OCI-LY3 (cell line): ENCODE results near the gene DYRK2.

Source experiments
- H2AFZ ChIP-seq: fragments of 200-600, 300-600 bp; shearing (Covaris generic); 2 replicates; pipeline ENCODE4 v1.6.0; 2014; ENCODE audit warnings: antibody characterized with exemption, low read depth, low read length
- H3K27ac ChIP-seq: fragments of 200-600, 300-600 bp; sonication (generic); 2 replicates; pipeline ENCODE4 v1.5.1; 2014; ENCODE audit warnings: mild to moderate bottlenecking, low read length, moderate library complexity, mixed read lengths
- H3K27me3 ChIP-seq: fragments of 200-600, 300-600 bp; sonication (generic); 2 replicates; pipeline ENCODE4 v1.6.1; 2014; ENCODE audit warnings: low read depth, low read length, mixed read lengths
- H3K36me3 ChIP-seq: fragments of 200-600, 300-600 bp; sonication (generic); replicated peaks from 2 replicates; pipeline ENCODE3; 2014; ENCODE audit warnings: low read depth, low read length, mixed read lengths
- H3K4me1 ChIP-seq: fragments of 300-600, 200-600 bp; sonication (generic); 2 replicates; pipeline ENCODE4 v1.6.1; 2014; ENCODE audit warnings: low read length, mixed read lengths
- H3K4me2 ChIP-seq: fragments of 200-600, 300-600 bp; sonication (generic); 2 replicates; pipeline ENCODE4 v1.6.1; 2014; ENCODE audit warnings: low read length, mixed read lengths
- H3K4me3 ChIP-seq: fragments of 300-600, 200-600 bp; sonication (generic); 2 replicates; pipeline ENCODE4 v1.5.1; 2014; ENCODE audit warnings: antibody characterized with exemption, mild to moderate bottlenecking, low read length, moderate library complexity
- H3K79me2 ChIP-seq: fragments of 300-600, 200-600 bp; shearing (Covaris generic); 2 replicates; pipeline ENCODE4 v1.6.1; 2014; ENCODE audit warnings: mild to moderate bottlenecking, low read length, mixed read lengths
- H3K9ac ChIP-seq: fragments of 300-600, 200-600 bp; shearing (Covaris generic); 2 replicates; pipeline ENCODE4 v1.6.0; 2014; ENCODE audit warnings: mild to moderate bottlenecking, low read length, moderate library complexity
- H3K9me3 ChIP-seq: fragments of 200-600, 300-600 bp; shearing (Covaris generic); 2 replicates; pipeline ENCODE4 v1.6.1; 2014; ENCODE audit warnings: low read length, mixed read lengths; ENCODE audit not compliant: insufficient read depth
- H4K20me1 ChIP-seq: fragments of 200-600, 300-600 bp; sonication (generic); 2 replicates; pipeline ENCODE4 v1.6.1; 2016; ENCODE audit warnings: low read length, mixed read lengths; ENCODE audit not compliant: insufficient read depth
- EZH2phosphoT487 ChIP-seq: fragments of 200-600 bp; shearing (Covaris generic); IDR thresholded peaks from 2 replicates; pipeline ENCODE4 v1.6.1; 2018; ENCODE audit warnings: antibody characterized with exemption, mixed run types, low read depth
- TF ChIP-seq, protein P1 (sequence below): fragments of 200-600, 300-600 bp; sonication (generic); IDR thresholded peaks from 2 replicates; pipeline ENCODE4 v1.5.1; 2014; ENCODE audit warnings: antibody characterized with exemption, low read length, low read depth

The DYRK2 gene

DNA sequence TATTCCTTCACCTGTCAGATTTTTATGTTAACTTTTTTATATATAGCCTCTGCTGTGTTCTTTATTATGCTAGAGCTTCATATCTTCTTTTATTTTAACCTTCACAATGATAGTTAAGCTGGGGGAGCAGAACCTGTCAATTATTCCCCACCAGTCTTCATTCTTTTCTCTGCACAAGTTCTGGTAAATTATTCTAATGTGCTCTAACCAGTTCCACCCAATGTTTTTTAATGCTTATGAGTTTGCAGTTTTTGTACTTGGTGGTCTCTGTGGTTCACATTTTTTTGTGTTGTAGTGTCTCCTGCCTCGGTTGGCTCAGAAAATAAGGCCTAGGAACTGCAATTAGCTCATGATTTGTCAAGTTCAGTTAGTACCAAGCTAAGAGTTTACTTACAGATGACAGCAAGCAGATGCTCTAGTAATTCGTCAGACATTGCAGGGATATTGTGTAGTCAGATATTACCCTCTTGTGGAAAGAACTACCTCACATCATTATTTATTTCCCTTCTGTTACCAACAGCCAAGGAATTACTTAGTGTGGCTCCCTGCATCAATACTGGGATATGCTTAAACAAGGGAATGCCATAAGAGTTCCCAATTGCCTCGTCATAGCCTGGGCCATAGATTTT, 14.5 kb downstream of the DYRK2 start:
- H3K4me1 ChIP-seq, result peaks cover 4% of the 10 kb centered on the region; the same call in 1 of the 2 replicates
- H3K9ac ChIP-seq, result no peak overlapping the region
- H3K27me3 ChIP-seq, result no peaks in the 10 kb centered on the region
- H2AFZ ChIP-seq, result no peak overlapping the region
- no peak overlapping the region for H3K4me2 ChIP-seq
- H4K20me1 ChIP-seq, result peaks cover 58% of the 10 kb centered on the region
- no peaks in the 10 kb centered on the region for H3K9me3 ChIP-seq
- no peak overlapping the region for H3K27ac ChIP-seq
- TF ChIP-seq, protein P1, sequence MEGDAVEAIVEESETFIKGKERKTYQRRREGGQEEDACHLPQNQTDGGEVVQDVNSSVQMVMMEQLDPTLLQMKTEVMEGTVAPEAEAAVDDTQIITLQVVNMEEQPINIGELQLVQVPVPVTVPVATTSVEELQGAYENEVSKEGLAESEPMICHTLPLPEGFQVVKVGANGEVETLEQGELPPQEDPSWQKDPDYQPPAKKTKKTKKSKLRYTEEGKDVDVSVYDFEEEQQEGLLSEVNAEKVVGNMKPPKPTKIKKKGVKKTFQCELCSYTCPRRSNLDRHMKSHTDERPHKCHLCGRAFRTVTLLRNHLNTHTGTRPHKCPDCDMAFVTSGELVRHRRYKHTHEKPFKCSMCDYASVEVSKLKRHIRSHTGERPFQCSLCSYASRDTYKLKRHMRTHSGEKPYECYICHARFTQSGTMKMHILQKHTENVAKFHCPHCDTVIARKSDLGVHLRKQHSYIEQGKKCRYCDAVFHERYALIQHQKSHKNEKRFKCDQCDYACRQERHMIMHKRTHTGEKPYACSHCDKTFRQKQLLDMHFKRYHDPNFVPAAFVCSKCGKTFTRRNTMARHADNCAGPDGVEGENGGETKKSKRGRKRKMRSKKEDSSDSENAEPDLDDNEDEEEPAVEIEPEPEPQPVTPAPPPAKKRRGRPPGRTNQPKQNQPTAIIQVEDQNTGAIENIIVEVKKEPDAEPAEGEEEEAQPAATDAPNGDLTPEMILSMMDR, result no peak
- TF ChIP-seq EZH2phosphoT487, result no peak
- no peak overlapping the region for H3K4me3 ChIP-seq
- H3K36me3 ChIP-seq, result peaks cover 47% of the 10 kb centered on the region
- peaks cover 52% of the 10 kb centered on the region for H3K79me2 ChIP-seq

DNA sequence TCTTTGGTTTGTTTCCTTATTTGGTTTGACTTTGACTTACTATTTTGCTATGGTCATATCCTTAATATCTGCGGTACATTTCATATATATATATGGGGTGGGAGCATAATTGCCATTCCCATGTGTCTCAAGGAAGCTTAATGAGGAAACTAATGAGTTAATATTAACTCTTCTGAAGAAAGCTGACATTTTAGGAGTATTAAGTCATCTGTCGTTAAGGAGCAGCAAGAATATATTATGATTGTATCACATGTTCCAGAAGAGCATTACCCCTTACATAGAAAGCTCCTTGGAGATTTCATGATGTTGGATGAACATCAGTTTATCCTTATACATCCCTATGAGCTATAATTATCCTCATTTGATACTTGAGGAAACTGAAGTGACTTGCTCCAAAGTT, 15.6 kb downstream of the DYRK2 start:
- Histone ChIP-seq H3K27ac (no peak overlapping the region), H3K9ac (no peak overlapping the region), H2AFZ (no peak overlapping the region), H3K36me3 (peaks cover 36% of the 10 kb centered on the region), H4K20me1 (peaks cover 47% of the 10 kb centered on the region), H3K4me1 (peaks cover 2% of the 10 kb centered on the region; the same call in 1 of the 2 replicates), H3K9me3 (no peaks in the 10 kb centered on the region), H3K27me3 (no peaks in the 10 kb centered on the region), H3K4me3 (no peak overlapping the region), H3K4me2 (no peak overlapping the region), H3K79me2 (peaks cover 41% of the 10 kb centered on the region)
- TF ChIP-seq EZH2phosphoT487, result no peak
- TF ChIP-seq, protein P1, result no peak

DNA sequence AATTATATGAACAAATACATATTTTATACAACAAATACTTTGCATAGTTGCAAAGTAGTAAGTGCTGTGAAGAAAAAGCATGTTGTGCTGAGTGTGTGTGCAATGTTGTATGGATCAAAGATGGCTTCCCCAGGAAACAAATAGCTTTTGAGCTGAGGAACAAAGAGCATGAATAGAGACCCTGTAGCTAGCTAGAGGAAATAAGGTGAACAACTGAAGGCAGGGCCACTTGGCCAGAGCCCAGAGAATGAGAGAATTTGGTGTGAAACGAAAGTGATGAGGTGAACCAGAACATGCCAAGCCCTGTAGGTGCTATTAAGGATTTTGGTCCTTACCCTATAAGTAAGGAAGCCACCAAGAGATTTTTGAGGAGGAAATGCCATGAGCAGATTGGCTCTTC, 17.1 kb downstream of the DYRK2 start:
- Histone ChIP-seq H3K36me3 (peaks cover 22% of the 10 kb centered on the region), H3K9me3 (no peaks in the 10 kb centered on the region), H4K20me1 (peaks cover 32% of the 10 kb centered on the region), H3K27ac (no peak overlapping the region), H3K27me3 (no peaks in the 10 kb centered on the region), H3K79me2 (peaks cover 26% of the 10 kb centered on the region), H3K4me3 (no peak overlapping the region), H3K4me2 (no peak overlapping the region), H2AFZ (no peak overlapping the region), H3K4me1 (no peaks in the 10 kb centered on the region), H3K9ac (no peak overlapping the region)
- TF ChIP-seq, protein P1, result no peak
- TF ChIP-seq EZH2phosphoT487, result no peak

GRCh38 chr12:67666605-67667004, 18.1 kb downstream of the DYRK2 start:
- Histone ChIP-seq H4K20me1 (peaks cover 23% of the 10 kb centered on the region), H3K9me3 (no peaks in the 10 kb centered on the region), H3K27me3 (no peaks in the 10 kb centered on the region), H3K36me3 (peaks cover 17% of the 10 kb centered on the region), H3K4me3 (no peak overlapping the region), H3K27ac (no peak overlapping the region), H3K79me2 (peaks cover 17% of the 10 kb centered on the region), H2AFZ (no peak overlapping the region), H3K9ac (no peak overlapping the region), H3K4me2 (no peak overlapping the region), H3K4me1 (no peaks in the 10 kb centered on the region)
- TF ChIP-seq, protein P1, result no peak
- TF ChIP-seq EZH2phosphoT487, result no peak
